CD4-positive, CD25-positive, alpha-beta regulatory T cell (primary cell): ENCODE data around the gene VAV3. TPM values are rescaled to one million over a fixed set of nuclear protein-coding genes. Genes with fewer than 3 reads are reported as not detected.

Experiments
- ATAC-seq, 2 donors: fragments of 150-1000 bp; cut with Tn5 transposase; one replicate each; pipeline ENCODE4 v1.10.0; 2021; ENCODE audit warnings: low read depth in 2 of 2, moderate number of reproducible peaks in 2 of 2, moderate library complexity in 1 of 2
- DNase-seq, 3 donors: peaks; one replicate each; pipeline versions ENCODE4 v3.0.0 to v3.0.0-alpha.2; 2012 to 2022; ENCODE audit warnings: mixed read lengths in 1 of 3
- H3K27ac ChIP-seq: one replicate; pipeline ENCODE4 v1.7.0; 2013; ENCODE audit warnings: mild to moderate bottlenecking, low read length; ENCODE audit not compliant: insufficient read depth, poor library complexity, severe bottlenecking
- H3K27me3 ChIP-seq: one replicate; pipeline ENCODE4 v1.7.0; 2013; ENCODE audit warnings: low read length; ENCODE audit not compliant: control insufficient read depth, insufficient read depth
- H3K36me3 ChIP-seq: one replicate; pipeline ENCODE4 v1.7.0; 2013; ENCODE audit warnings: mild to moderate bottlenecking, low read length, moderate library complexity; ENCODE audit not compliant: control insufficient read depth, insufficient read depth
- H3K4me1 ChIP-seq: 2 replicates; pipeline ENCODE4 v1.7.0; 2013; ENCODE audit warnings: mild to moderate bottlenecking, low read length; ENCODE audit not compliant: insufficient read depth, control insufficient read depth, poor library complexity, severe bottlenecking
- H3K4me3 ChIP-seq: one replicate; pipeline ENCODE4 v1.7.0; 2013; ENCODE audit warnings: low read depth, mild to moderate bottlenecking, low read length, moderate library complexity
- H3K9me3 ChIP-seq, 2 experiments: 1 replicate in 1 of 2; 2 replicates in 1 of 2; pipeline ENCODE4 v1.7.0; 2013; ENCODE audit warnings: low read length in 2 of 2, mild to moderate bottlenecking in 1 of 2, moderate library complexity in 1 of 2; ENCODE audit not compliant: control insufficient read depth in 2 of 2
- H3K27ac Mint-ChIP-seq, 3 donors: one replicate each; pipeline ENCODE4 v1.8.0; 2020 to 2022; ENCODE audit warnings: mild to moderate bottlenecking in 3 of 3, mixed read lengths in 3 of 3, moderate library complexity in 2 of 3
- H3K27me3 Mint-ChIP-seq: one replicate; pipeline ENCODE4 v1.8.0; 2022; ENCODE audit warnings: mild to moderate bottlenecking, mixed read lengths
- H3K36me3 Mint-ChIP-seq: one replicate; pipeline ENCODE4 v1.8.0; 2020; ENCODE audit warnings: mixed read lengths
- H3K4me1 Mint-ChIP-seq, 4 donors: one replicate each; pipeline ENCODE4 v1.8.0; 2020 to 2022; ENCODE audit warnings: mixed read lengths in 4 of 4, mild to moderate bottlenecking in 1 of 4
- H3K4me3 Mint-ChIP-seq, 4 donors: one replicate each; pipeline ENCODE4 v1.8.0; 2020 to 2022; ENCODE audit warnings: mild to moderate bottlenecking in 4 of 4, mixed read lengths in 4 of 4, moderate library complexity in 3 of 4
- H3K9me3 Mint-ChIP-seq, 7 donors: one replicate each; pipeline ENCODE4 v1.8.0; 2020 to 2022; ENCODE audit warnings: mixed read lengths in 7 of 7, mild to moderate bottlenecking in 3 of 7, moderate library complexity in 2 of 7
- polyA plus RNA-seq, 4 donors: library from polyadenylated mRNA; unstranded; fragments of 300-500 nt; fragmentation: Illumina TruSeq; gene quantifications; one replicate each; pipeline ENCODE4 v1.2.3, GENCODE V29; 2021
- total RNA-seq: library from RNA; stranded (reverse); gene quantifications from one replicate; pipeline ENCODE4 v1.2.3, GENCODE V29; 2022

VAV3 gene
- total and polyA plus RNA-seq, 5 donors from 2014 or later = 6.2 to 21.5 (median 11.1) TPM

GRCh38 chr1:107867897-107868296 is 97.1 kb downstream of the VAV3 start:
- Histone ChIP-seq H3K27me3 (no peaks in the 10 kb centered on the region), H3K9me3 (no peaks in the 10 kb centered on the region), H3K36me3 (no peaks in the 10 kb centered on the region), H3K4me1 (peaks cover 39% of the 10 kb centered on the region), H3K4me3 (no peak overlapping the region), H3K27ac (no peak overlapping the region)
- H3K27me3 Mint-ChIP-seq = no peaks in the 10 kb centered on the region
- peak overlapping the region in 1 of 4 donors; percentile 73 for H3K4me3 Mint-ChIP-seq
- peaks cover 12% of the 10 kb centered on the region for H3K36me3 Mint-ChIP-seq
- peak overlapping the region in 2 of 3 donors; percentile 11 to 53 for H3K27ac Mint-ChIP-seq
- DNase-seq = no peak
- ATAC-seq = no peak
- H3K4me1 Mint-ChIP-seq = peaks cover 25 to 72% (median 52%) of the 10 kb centered on the region in 4 donors
- peaks cover 0 to 6% (median 2%) of the 10 kb centered on the region in 7 donors for H3K9me3 Mint-ChIP-seq

GRCh38 chr1:107867422-107867821 is 97.6 kb downstream of the VAV3 start:
- DNase-seq = no peak
- peaks cover 25 to 73% (median 52%) of the 10 kb centered on the region in 4 donors for H3K4me1 Mint-ChIP-seq
- peaks cover 39% of the 10 kb centered on the region for H3K4me1 ChIP-seq
- H3K36me3 ChIP-seq = no peaks in the 10 kb centered on the region
- peaks cover 0 to 11% (median 2%) of the 10 kb centered on the region in 7 donors for H3K9me3 Mint-ChIP-seq
- H3K27ac ChIP-seq = no peak overlapping the region
- peak overlapping the region in 2 of 3 donors; percentile 53 to 57 for H3K27ac Mint-ChIP-seq
- no peak overlapping the region for H3K4me3 ChIP-seq
- peaks cover 12% of the 10 kb centered on the region for H3K36me3 Mint-ChIP-seq
- no peak overlapping the region for H3K4me3 Mint-ChIP-seq
- H3K27me3 ChIP-seq = no peaks in the 10 kb centered on the region
- no peaks in the 10 kb centered on the region for H3K27me3 Mint-ChIP-seq
- peaks cover 0 to 3% of the 10 kb centered on the region in 2 experiments for H3K9me3 ChIP-seq
- no peak for ATAC-seq

GRCh38 chr1:107866870-107867269 is 98.1 kb downstream of the VAV3 start:
- Mint-ChIP-seq H3K9me3 (peaks cover 0 to 16% (median 5%) of the 10 kb centered on the region in 7 donors), H3K4me1 (peaks cover 21 to 73% (median 53%) of the 10 kb centered on the region in 4 donors), H3K27ac (no peak overlapping the region), H3K36me3 (peaks cover 12% of the 10 kb centered on the region), H3K27me3 (no peaks in the 10 kb centered on the region), H3K4me3 (no peak overlapping the region)
- Histone ChIP-seq H3K4me3 (no peak overlapping the region), H3K4me1 (peaks cover 36% of the 10 kb centered on the region), H3K27me3 (no peaks in the 10 kb centered on the region), H3K9me3 (peaks cover 4 to 8% of the 10 kb centered on the region in 2 experiments), H3K36me3 (no peaks in the 10 kb centered on the region), H3K27ac (no peak overlapping the region)
- ATAC-seq (no peak), DNase-seq (no peak)

- H3K4me1 ChIP-seq = peaks cover 25% of the 10 kb centered on the region
- Mint-ChIP-seq H3K9me3 (peaks cover 2 to 24% (median 5%) of the 10 kb centered on the region in 7 donors), H3K4me1 (peaks cover 11 to 67% (median 49%) of the 10 kb centered on the region in 4 donors)
Measured at GRCh38 chr1:107865627-107866026, 99.4 kb downstream of the VAV3 start.

GRCh38 chr1:107863342-107863741 is 101.6 kb downstream of the VAV3 start:
- no peak overlapping the region for H3K27ac ChIP-seq
- DNase-seq (no peak), ATAC-seq (no peak)
- H3K4me3 Mint-ChIP-seq = no peak overlapping the region
- H3K9me3 ChIP-seq = peaks cover 12 to 14% of the 10 kb centered on the region in 2 experiments
- no peaks in the 10 kb centered on the region for H3K27me3 Mint-ChIP-seq
- peaks cover 19% of the 10 kb centered on the region for H3K36me3 Mint-ChIP-seq
- H3K4me3 ChIP-seq = no peak overlapping the region
- no peak overlapping the region for H3K27ac Mint-ChIP-seq
- peaks cover 8 to 58% (median 43%) of the 10 kb centered on the region in 4 donors for H3K4me1 Mint-ChIP-seq
- H3K9me3 Mint-ChIP-seq = peaks cover 2 to 24% (median 5%) of the 10 kb centered on the region in 7 donors
- no peaks in the 10 kb centered on the region for H3K27me3 ChIP-seq
- H3K36me3 ChIP-seq = no peaks in the 10 kb centered on the region
- H3K4me1 ChIP-seq = peaks cover 23% of the 10 kb centered on the region

More at GRCh38 chr1:107865627-107866026, 99.4 kb downstream of the VAV3 start:
- Histone ChIP-seq H3K27me3 (no peaks in the 10 kb centered on the region), H3K4me3 (no peak overlapping the region), H3K9me3 (peaks cover 12 to 14% of the 10 kb centered on the region in 2 experiments), H3K27ac (no peak overlapping the region), H3K36me3 (no peaks in the 10 kb centered on the region)
- Mint-ChIP-seq H3K36me3 (peaks cover 18% of the 10 kb centered on the region), H3K27ac (no peak overlapping the region), H3K4me3 (no peak overlapping the region), H3K27me3 (no peaks in the 10 kb centered on the region)
- no peak for ATAC-seq
- no peak for DNase-seq

GRCh38 chr1:107862064-107862463 is 102.9 kb downstream of the VAV3 start:
- H3K27ac ChIP-seq = no peak overlapping the region
- peak in 1 of 3 donors; percentile 53 for DNase-seq
- peaks cover 12 to 14% of the 10 kb centered on the region in 2 experiments for H3K9me3 ChIP-seq
- H3K27me3 ChIP-seq = no peaks in the 10 kb centered on the region
- no peak overlapping the region for H3K27ac Mint-ChIP-seq
- H3K36me3 Mint-ChIP-seq = peaks cover 19% of the 10 kb centered on the region
- H3K4me1 Mint-ChIP-seq = peaks cover 6 to 48% (median 35%) of the 10 kb centered on the region in 4 donors
- H3K4me1 ChIP-seq = peaks cover 12% of the 10 kb centered on the region
- peak overlapping the region; percentile 28 for H3K4me3 ChIP-seq
- peak in 1 of 2 donors; percentile 37 for ATAC-seq
- H3K36me3 ChIP-seq = no peaks in the 10 kb centered on the region
- no peaks in the 10 kb centered on the region for H3K27me3 Mint-ChIP-seq
- peak overlapping the region in 2 of 4 donors; percentile 2 to 48 for H3K4me3 Mint-ChIP-seq
- H3K9me3 Mint-ChIP-seq = peaks cover 2 to 24% (median 5%) of the 10 kb centered on the region in 7 donors

GRCh38 chr1:107858323-107858722 is 106.7 kb downstream of the VAV3 start:
- Mint-ChIP-seq H3K36me3 (peaks cover 17% of the 10 kb centered on the region), H3K9me3 (peaks cover 2 to 23% (median 4%) of the 10 kb centered on the region in 7 donors), H3K27me3 (no peaks in the 10 kb centered on the region), H3K27ac (peak overlapping the region in 2 of 3 donors; percentile 3 to 11), H3K4me3 (no peak overlapping the region), H3K4me1 (peaks cover 5 to 23% (median 16%) of the 10 kb centered on the region in 4 donors)
- Histone ChIP-seq H3K4me1 (no peaks in the 10 kb centered on the region), H3K27ac (no peak overlapping the region), H3K9me3 (peaks cover 12 to 14% of the 10 kb centered on the region in 2 experiments), H3K4me3 (no peak overlapping the region), H3K36me3 (no peaks in the 10 kb centered on the region), H3K27me3 (no peaks in the 10 kb centered on the region)
- no peak for DNase-seq
- no peak for ATAC-seq

GRCh38 chr1:107851418-107851817 is 113.6 kb downstream of the VAV3 start:
- Histone ChIP-seq H3K9me3 (no peaks in the 10 kb centered on the region), H3K27ac (no peak overlapping the region), H3K4me1 (no peaks in the 10 kb centered on the region), H3K36me3 (no peaks in the 10 kb centered on the region), H3K4me3 (no peak overlapping the region), H3K27me3 (no peaks in the 10 kb centered on the region)
- no peaks in the 10 kb centered on the region for H3K27me3 Mint-ChIP-seq
- H3K36me3 Mint-ChIP-seq = peaks cover 10% of the 10 kb centered on the region
- ATAC-seq (no peak), DNase-seq (no peak)
- peaks cover 14 to 45% (median 23%) of the 10 kb centered on the region in 4 donors for H3K4me1 Mint-ChIP-seq
- H3K9me3 Mint-ChIP-seq = peaks cover 0 to 11% (median 7%) of the 10 kb centered on the region in 7 donors
- H3K27ac Mint-ChIP-seq = peak overlapping the region in 1 of 3 donors; percentile 66
- H3K4me3 Mint-ChIP-seq = no peak overlapping the region
